Naive thymus-derived CD8-positive, alpha-beta T cell (primary cell): ENCODE data around the gene UBE3B. TPM values are rescaled to one million over a fixed set of nuclear protein-coding genes. Genes with fewer than 3 reads are reported as not detected.

Source experiments
- ATAC-seq, 2 donors: fragments of 150-1000 bp; cut with Tn5 transposase in 1 of 2; sonication (Bioruptor Pico), chemical (Tn5 transposase) in 1 of 2; 1 replicate in 1 of 2; 2 replicates in 1 of 2; pipeline ENCODE4 v1.10.0; 2021; ENCODE audit warnings: mild to moderate bottlenecking in 2 of 2, moderate library complexity in 2 of 2
- POLR2A ChIA-PET: fragments of 350-600 bp; sonication (Branson Sonifier 250); formaldehyde crosslinking; loops from one replicate; lab custom pipeline; 2021; ENCODE audit warnings: antibody characterized with exemption; lab: Charles Lee
- DNase-seq, 10 donors: peaks; one replicate each; pipeline versions ENCODE4 v3.0.0 to v3.0.0-alpha.2; 2020 to 2022
- H3K27ac Mint-ChIP-seq, 10 donors: one replicate each; pipeline ENCODE4 v1.8.0; 2020 to 2022; ENCODE audit warnings: mild to moderate bottlenecking in 10 of 10, mixed read lengths in 10 of 10, moderate library complexity in 4 of 10, inconsistent platforms in 1 of 10
- H3K27me3 Mint-ChIP-seq, 5 donors: one replicate each; pipeline ENCODE4 v1.8.0; 2021 to 2022; ENCODE audit warnings: mixed read lengths in 5 of 5
- H3K36me3 Mint-ChIP-seq, 3 donors: one replicate each; pipeline ENCODE4 v1.8.0; 2020 to 2022; ENCODE audit warnings: mixed read lengths in 3 of 3, mild to moderate bottlenecking in 2 of 3, inconsistent platforms in 1 of 3
- H3K4me1 Mint-ChIP-seq, 4 donors: one replicate each; pipeline ENCODE4 v1.8.0; 2021 to 2022; ENCODE audit warnings: mixed read lengths in 4 of 4
- H3K4me3 Mint-ChIP-seq, 10 donors: one replicate each; pipeline ENCODE4 v1.8.0; 2020 to 2022; ENCODE audit warnings: mild to moderate bottlenecking in 10 of 10, mixed read lengths in 10 of 10, moderate library complexity in 6 of 10, inconsistent platforms in 1 of 10
- H3K9me3 Mint-ChIP-seq, 9 donors: one replicate each; pipeline ENCODE4 v1.8.0; 2020 to 2022; ENCODE audit warnings: mixed read lengths in 9 of 9, mild to moderate bottlenecking in 3 of 9, inconsistent platforms in 1 of 9, moderate library complexity in 1 of 9
- polyA plus RNA-seq, 3 donors: library from polyadenylated mRNA; unstranded; fragments of 300-500 nt; fragmentation: Illumina TruSeq; gene quantifications; one replicate each; pipeline ENCODE4 v1.2.3, GENCODE V29; 2021
- total RNA-seq, 8 experiments: library from RNA in 2 of 8; stranded (reverse) in 2 of 8; gene quantifications; one replicate each; pipeline ENCODE4 v1.2.3 and lab custom pipeline; 2021 to 2026

The UBE3B gene
- total and polyA plus RNA-seq, 5 experiments from 2014 or later = 14.0 to 48.7 (median 19.4) TPM

- H3K9me3 Mint-ChIP-seq = peaks cover 0 to 1% (median 0%) of the 10 kb centered on the region in 9 donors
- ATAC-seq = no peak
- no peak for DNase-seq
- POLR2A ChIA-PET = no interaction called here
- H3K4me1 Mint-ChIP-seq = peaks cover 0 to 11% (median 5%) of the 10 kb centered on the region in 4 donors
- peaks cover 0 to 70% (median 11%) of the 10 kb centered on the region in 3 donors for H3K36me3 Mint-ChIP-seq
- H3K27me3 Mint-ChIP-seq = no peaks in the 10 kb centered on the region
- no peak overlapping the region for H3K4me3 Mint-ChIP-seq
- no peak overlapping the region for H3K27ac Mint-ChIP-seq
Observed at GRCh38 chr12:109567296-109567695, 89.9 kb downstream of the UBE3B start.

DNA sequence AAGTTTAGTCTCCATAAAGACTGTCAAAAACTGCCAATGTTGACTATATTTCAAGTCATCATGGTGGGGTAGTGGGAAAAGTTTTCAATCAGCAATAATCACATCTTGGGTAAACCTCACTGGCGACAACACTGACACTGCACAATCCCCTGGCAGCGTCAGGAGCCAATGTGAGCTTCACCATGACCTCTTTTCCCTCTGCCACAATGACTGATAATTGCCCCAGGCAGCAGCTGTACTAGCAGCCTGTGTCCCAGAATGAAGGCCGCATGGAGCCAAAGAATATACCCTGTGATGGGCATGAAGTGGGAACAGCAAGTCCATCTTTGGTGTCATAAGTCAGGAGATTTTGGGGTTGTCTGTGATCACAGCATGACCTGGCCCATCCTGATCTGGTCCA lies 90.5 kb downstream of the UBE3B start:
- ATAC-seq (no peak), DNase-seq (no peak)
- Mint-ChIP-seq H3K4me1 (peaks cover 6 to 18% (median 10%) of the 10 kb centered on the region in 4 donors), H3K9me3 (no peaks in the 10 kb centered on the region), H3K27me3 (no peaks in the 10 kb centered on the region), H3K4me3 (no peak overlapping the region), H3K27ac (no peak overlapping the region), H3K36me3 (peaks cover 0 to 66% (median 7%) of the 10 kb centered on the region in 3 donors)
- POLR2A ChIA-PET = no interaction called here

DNA sequence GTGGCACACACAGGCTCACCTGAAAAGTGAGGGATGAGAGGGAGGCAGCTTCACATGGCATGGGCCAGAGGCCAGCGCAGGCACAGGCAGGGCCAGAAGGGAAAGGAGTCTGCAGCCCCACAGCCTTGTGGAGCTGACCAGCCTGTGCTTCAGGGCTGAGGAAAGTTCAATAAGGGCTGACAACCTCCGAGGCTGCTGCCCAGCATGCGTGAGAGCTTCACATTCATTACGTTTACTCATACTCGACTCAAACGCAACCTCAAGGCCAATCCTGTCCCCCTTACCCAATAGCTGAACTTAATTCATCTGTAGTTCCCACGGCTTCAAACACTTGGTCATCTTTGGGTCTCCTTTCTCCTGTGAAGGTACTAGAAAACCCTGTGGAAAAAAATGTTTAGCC lies 91.1 kb downstream of the UBE3B start:
- no peaks in the 10 kb centered on the region for H3K9me3 Mint-ChIP-seq
- peaks cover 8 to 19% (median 14%) of the 10 kb centered on the region in 4 donors for H3K4me1 Mint-ChIP-seq
- H3K27me3 Mint-ChIP-seq = no peaks in the 10 kb centered on the region
- DNase-seq (no peak), ATAC-seq (no peak)
- no peak overlapping the region for H3K4me3 Mint-ChIP-seq
- H3K36me3 Mint-ChIP-seq = peaks cover 0 to 62% (median 7%) of the 10 kb centered on the region in 3 donors
- no peak overlapping the region for H3K27ac Mint-ChIP-seq
- POLR2A ChIA-PET = no interaction called here

GRCh38 chr12:109571773-109572505 lies 94.5 kb downstream of the UBE3B start:
- POLR2A ChIA-PET = interaction anchor here (0.9 to 2.1 kb wide), 2 partner anchors 24 to 95 kb away, joined by 3 to 12 read pairs; partner anchors contain the start of genes KCTD10 and UBE3B
- peak overlapping the region in 8 of 10 donors; percentile 39 to 99 (median 98) for H3K27ac Mint-ChIP-seq
- ATAC-seq = no peak

DNA sequence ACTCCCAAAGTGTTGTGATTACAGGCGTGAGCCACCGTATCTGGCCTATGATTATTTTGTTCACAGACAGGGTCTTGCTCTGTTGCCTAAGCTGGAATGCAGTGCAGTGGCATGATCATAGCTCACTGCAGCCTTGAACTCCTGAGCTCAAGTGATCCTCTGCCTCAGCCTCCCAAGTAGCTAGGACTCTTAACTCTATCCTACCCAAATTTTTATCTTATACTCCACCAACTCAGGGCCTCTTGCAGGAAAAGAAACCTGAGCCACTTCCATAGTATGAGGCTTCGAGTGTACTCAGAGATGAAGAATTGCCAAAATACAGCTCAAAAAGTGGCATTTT lies 95.0 kb downstream of the UBE3B start:
- no peaks in the 10 kb centered on the region for H3K27me3 Mint-ChIP-seq
- no peaks in the 10 kb centered on the region for H3K9me3 Mint-ChIP-seq
- peaks cover 16 to 34% (median 28%) of the 10 kb centered on the region in 4 donors for H3K4me1 Mint-ChIP-seq
- POLR2A ChIA-PET = interaction anchor here (0.9 to 2.1 kb wide), 2 partner anchors 24 to 95 kb away, joined by 3 to 12 read pairs; partner anchors contain the start of genes KCTD10 and UBE3B
- peaks cover 0 to 50% (median 3%) of the 10 kb centered on the region in 3 donors for H3K36me3 Mint-ChIP-seq
- peak overlapping the region; percentile 86 to 99 (median 94) for H3K4me3 Mint-ChIP-seq
- no peak for DNase-seq
- H3K27ac Mint-ChIP-seq = peak overlapping the region; percentile 86 to 99 (median 98)
- no peak for ATAC-seq

More at GRCh38 chr12:109571773-109572505, 94.5 kb downstream of the UBE3B start:
- Mint-ChIP-seq H3K27me3 (no peaks in the 10 kb centered on the region), H3K36me3 (peaks cover 0 to 50% (median 3%) of the 10 kb centered on the region in 3 donors), H3K9me3 (no peaks in the 10 kb centered on the region), H3K4me3 (peak overlapping the region in 7 of 10 donors; percentile 8 to 97 (median 93)), H3K4me1 (peaks cover 16 to 34% (median 28%) of the 10 kb centered on the region in 4 donors)
- no peak for DNase-seq

DNA sequence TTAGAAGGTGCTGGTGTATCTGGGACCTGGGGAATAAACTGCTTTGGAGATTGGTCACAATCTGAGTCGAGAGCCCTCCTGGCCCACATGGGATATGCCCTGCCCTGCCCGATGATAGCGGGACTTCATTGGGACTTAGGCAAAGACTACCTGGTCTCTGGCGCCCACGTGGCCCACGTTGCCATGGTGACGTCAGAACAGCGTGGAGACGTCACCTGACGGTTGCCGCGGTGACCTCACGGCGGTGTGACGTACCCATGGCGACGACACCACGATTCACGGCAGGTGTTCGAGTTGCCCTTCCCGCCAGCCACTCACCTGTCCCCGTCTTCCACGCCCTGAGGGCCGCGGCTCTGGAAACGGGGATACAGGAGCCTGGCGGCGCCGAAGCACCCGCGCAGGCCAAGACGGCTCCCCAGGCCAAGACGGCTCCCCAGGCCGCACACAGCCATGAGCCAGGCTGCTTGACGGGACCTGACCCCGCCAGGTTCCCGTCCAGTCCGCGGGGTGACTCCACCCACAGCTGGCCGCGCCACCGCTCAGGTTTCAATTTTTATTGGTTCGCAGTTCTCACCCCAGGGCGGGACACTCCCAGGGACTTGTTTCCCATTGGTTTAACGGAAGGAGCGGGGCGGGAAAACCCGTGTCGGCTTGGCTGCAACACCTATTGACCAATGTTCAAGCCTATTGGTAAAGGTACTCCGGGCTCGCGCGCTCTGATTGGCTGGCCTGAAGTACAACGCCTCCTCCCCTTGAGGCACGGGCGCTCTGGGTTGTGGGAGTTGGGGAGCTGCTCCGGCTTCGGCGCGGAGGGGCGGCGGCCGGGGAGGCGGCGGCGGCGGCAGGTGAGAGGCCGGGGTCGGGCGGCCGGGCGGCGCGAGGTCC lies 95.8 kb downstream of the UBE3B start, which contains the start of the genes MMAB and MVK:
Gene MMAB (minus strand): TSS at position 476 of the 885 bp plus-strand sequence. CDS start 24 bp downstream, at position 452.
Gene MVK (plus strand): TSS at position 766 of the 885 bp plus-strand sequence. CDS start 1,029 bp downstream, outside the sequence.
- Mint-ChIP-seq H3K27me3 (no peaks in the 10 kb centered on the region), H3K4me1 (peaks cover 16 to 34% (median 28%) of the 10 kb centered on the region in 4 donors), H3K36me3 (peaks cover 0 to 50% (median 5%) of the 10 kb centered on the region in 3 donors), H3K4me3 (peak within 1 kb of the TSS; percentile 86 to 99 (median 94)), H3K9me3 (no peaks in the 10 kb centered on the region), H3K27ac (peak within 1 kb of the TSS; percentile 86 to 99 (median 98))
- DNase-seq (peak; percentile 89 to 100 (median 99)), ATAC-seq (peak; percentile 93 to 94)
- POLR2A ChIA-PET = interaction anchor here (0.8 to 2.1 kb wide), 7 partner anchors 8 to 521 kb away, joined by 3 to 12 read pairs (median 3); partner anchors contain the start of genes FAM222A, KCTD10, UBE3B and USP30

- Mint-ChIP-seq H3K36me3 (peaks cover 0 to 51% (median 8%) of the 10 kb centered on the region in 3 donors), H3K4me1 (peaks cover 16 to 34% (median 28%) of the 10 kb centered on the region in 4 donors), H3K27ac (peak overlapping the region in 9 of 10 donors; percentile 86 to 99 (median 98)), H3K4me3 (peak overlapping the region; percentile 86 to 99 (median 94)), H3K27me3 (no peaks in the 10 kb centered on the region), H3K9me3 (no peaks in the 10 kb centered on the region)
- ATAC-seq (peak in 1 of 2 donors; percentile 14), DNase-seq (no peak)
- POLR2A ChIA-PET = interaction anchor here (0.6 to 2.1 kb wide), 7 partner anchors 9 to 967 kb away, joined by 3 to 12 read pairs (median 4); partner anchors contain the start of genes FAM222A, KCTD10, UBE3B and USP30
Observed at GRCh38 chr12:109573914-109574244, 96.4 kb downstream of the UBE3B start.

DNA sequence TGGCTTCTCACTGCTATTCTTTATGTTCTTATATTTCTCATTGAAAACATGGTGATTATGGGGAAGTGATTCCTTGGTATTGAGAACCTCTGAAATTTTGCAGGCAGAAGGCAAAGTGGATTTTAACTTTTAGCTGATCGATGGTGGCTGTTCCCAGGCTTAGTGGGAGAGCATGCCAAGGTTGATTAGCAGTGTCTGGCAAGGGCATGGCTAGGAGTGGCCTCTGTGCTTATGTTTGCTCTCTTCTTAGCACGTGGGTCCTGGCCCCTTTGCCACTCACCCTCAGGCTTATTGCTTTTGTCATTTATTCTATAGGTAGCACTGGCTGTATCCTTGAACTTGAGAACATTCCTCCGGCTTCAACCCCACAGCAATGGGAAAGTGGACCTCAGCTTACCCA lies 98.2 kb downstream of the UBE3B start:
- H3K27ac Mint-ChIP-seq = peak overlapping the region in 1 of 10 donors; percentile 56
- H3K9me3 Mint-ChIP-seq = no peaks in the 10 kb centered on the region
- peaks cover 0 to 51% (median 16%) of the 10 kb centered on the region in 3 donors for H3K36me3 Mint-ChIP-seq
- no peak overlapping the region for H3K4me3 Mint-ChIP-seq
- no peaks in the 10 kb centered on the region for H3K27me3 Mint-ChIP-seq
- ATAC-seq = no peak
- no peak for DNase-seq
- H3K4me1 Mint-ChIP-seq = peaks cover 16 to 33% (median 26%) of the 10 kb centered on the region in 4 donors
- POLR2A ChIA-PET = no interaction called here

- ATAC-seq (no peak), DNase-seq (no peak)
- Mint-ChIP-seq H3K4me1 (peaks cover 12 to 27% (median 23%) of the 10 kb centered on the region in 4 donors), H3K4me3 (no peak overlapping the region), H3K27me3 (no peaks in the 10 kb centered on the region), H3K27ac (no peak overlapping the region), H3K36me3 (peaks cover 0 to 59% (median 19%) of the 10 kb centered on the region in 3 donors), H3K9me3 (no peaks in the 10 kb centered on the region)
- POLR2A ChIA-PET = no interaction called here
Observed at GRCh38 chr12:109577311-109577710, 99.9 kb downstream of the UBE3B start.

- no peak for ATAC-seq
- H3K9me3 Mint-ChIP-seq = no peaks in the 10 kb centered on the region
- peaks cover 0 to 62% (median 21%) of the 10 kb centered on the region in 3 donors for H3K36me3 Mint-ChIP-seq
- no peak overlapping the region for H3K27ac Mint-ChIP-seq
- POLR2A ChIA-PET = no interaction called here
- no peak overlapping the region for H3K4me3 Mint-ChIP-seq
- peaks cover 9 to 16% (median 15%) of the 10 kb centered on the region in 4 donors for H3K4me1 Mint-ChIP-seq
- H3K27me3 Mint-ChIP-seq = no peaks in the 10 kb centered on the region
- no peak for DNase-seq
Observed at GRCh38 chr12:109578330-109578927, 101.0 kb downstream of the UBE3B start.

DNA sequence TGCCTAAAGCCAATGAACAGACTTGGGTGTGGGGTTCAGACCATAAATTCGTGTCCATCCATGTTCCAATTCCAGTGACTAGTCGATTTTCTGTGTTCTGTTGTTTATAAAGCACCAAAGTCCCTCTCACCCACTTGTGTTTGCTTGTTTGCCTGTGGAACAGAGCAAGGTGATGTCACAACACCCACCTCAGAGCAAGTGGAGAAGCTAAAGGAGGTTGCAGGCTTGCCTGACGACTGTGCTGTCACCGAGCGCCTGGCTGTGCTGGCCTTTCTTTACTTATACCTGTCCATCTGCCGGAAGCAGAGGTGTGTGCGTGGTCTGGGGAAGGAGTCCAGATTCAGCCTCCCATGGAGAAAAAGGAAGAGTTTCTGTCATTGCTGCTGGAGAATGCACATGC lies 102.2 kb downstream of the UBE3B start:
- no peak overlapping the region for H3K27ac Mint-ChIP-seq
- POLR2A ChIA-PET = no interaction called here

DNA sequence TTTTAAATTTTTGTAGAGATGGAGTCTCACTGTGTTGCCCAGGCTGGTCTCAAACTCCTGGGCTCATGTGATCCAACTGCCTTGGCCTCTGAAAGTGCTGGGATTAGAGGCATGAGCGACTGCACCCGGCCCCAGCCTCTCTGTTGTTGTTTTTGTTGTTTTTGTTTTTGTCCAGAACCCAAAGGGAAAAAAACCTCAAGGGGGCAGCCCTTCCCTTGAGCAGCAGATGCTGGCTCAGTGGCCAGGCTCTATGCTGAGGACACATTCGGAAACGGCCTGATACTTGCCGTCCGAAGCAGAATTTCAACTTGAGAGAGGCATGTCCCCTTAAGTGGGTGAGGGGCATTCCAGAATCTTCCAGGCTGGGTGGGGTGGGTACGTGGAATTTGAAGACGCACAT lies 102.8 kb downstream of the UBE3B start:
- DNase-seq (no peak), ATAC-seq (no peak)
- H3K9me3 Mint-ChIP-seq = no peaks in the 10 kb centered on the region
- H3K4me1 Mint-ChIP-seq = no peaks in the 10 kb centered on the region
- POLR2A ChIA-PET = no interaction called here
- peaks cover 0 to 64% (median 25%) of the 10 kb centered on the region in 3 donors for H3K36me3 Mint-ChIP-seq
- H3K27me3 Mint-ChIP-seq = no peaks in the 10 kb centered on the region
- H3K27ac Mint-ChIP-seq = no peak overlapping the region
- H3K4me3 Mint-ChIP-seq = no peak overlapping the region

More for the DNA sequence above, 102.2 kb downstream of the UBE3B start:
- peaks cover 0 to 65% (median 25%) of the 10 kb centered on the region in 3 donors for H3K36me3 Mint-ChIP-seq
- no peaks in the 10 kb centered on the region for H3K27me3 Mint-ChIP-seq
- H3K4me3 Mint-ChIP-seq = no peak overlapping the region
- peaks cover 3 to 5% (median 4%) of the 10 kb centered on the region in 4 donors for H3K4me1 Mint-ChIP-seq
- DNase-seq = no peak
- no peaks in the 10 kb centered on the region for H3K9me3 Mint-ChIP-seq
- no peak for ATAC-seq
